Stimulated activated CD8-positive, alpha-beta memory T cell treated with anti-CD3 and anti-CD28 coated beads, Interleukin-15, amount 100 ng/mL, for 1 hour (primary cell): Measurements from ENCODE around the gene PDE4B.

Experiments used
- DNase-seq: peaks from one replicate; pipeline ENCODE4 v3.0.0-alpha.2; 2020; ENCODE audit warnings: low read depth

Gene PDE4B

DNA sequence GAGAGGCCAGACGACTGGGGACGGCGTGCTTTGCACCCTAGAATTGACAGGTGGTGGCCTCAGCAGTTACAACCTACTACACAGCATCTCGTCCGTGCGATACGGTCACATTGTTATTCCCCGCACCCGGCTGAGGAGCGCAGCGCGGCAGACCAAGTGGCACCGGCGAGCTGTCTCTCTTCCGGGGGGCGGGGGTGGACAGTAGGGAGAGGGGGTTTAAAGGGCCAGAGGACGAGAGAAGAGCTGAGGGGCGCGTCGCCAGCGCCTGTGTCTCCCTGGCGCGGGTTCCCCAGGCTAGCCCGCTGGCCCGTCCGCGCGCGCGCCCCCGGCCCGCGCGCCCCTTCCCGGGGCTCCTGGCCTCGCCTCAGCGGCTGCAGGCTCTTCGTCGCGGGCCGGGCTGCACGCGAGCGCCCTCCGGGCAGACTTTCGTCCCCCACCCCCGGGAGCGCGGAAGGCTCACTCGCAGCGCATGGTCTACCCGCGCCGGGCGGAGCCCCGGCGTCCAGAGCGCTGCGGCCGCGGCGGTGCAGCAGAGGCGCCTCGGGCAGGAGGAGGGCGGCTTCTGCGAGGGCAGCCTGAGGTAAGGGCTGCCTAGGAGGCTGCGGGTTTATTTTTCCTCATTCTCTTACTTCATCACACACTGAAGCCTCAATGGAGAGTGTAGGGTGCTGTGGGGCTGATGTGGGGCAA lies at the start of gene PDE4B:
Gene PDE4B, plus strand, starts transcription at position 227 of the 690 bp plus-strand sequence.
- no peak for DNase-seq

DNA sequence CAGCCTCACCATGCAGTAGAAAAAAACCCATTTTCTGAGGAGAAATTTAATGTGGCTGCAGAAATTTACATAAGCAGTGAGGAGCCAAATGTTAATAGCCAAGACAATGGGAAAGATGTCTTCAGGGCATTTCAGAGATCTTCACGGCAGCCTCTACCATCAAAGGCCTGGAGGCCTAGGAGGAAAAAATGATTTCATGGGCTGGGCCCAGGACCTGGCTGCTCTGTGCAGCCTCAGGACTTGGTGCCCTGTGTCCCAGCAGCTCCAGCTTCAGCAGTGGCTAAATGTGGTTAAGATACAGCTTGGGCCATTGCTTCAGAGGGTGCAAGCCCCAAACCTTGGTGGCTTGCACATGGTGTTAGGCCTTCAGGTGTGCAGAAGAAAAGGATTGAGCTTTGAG lies 48.0 kb upstream of the PDE4B start:
- DNase-seq: no peak

DNA sequence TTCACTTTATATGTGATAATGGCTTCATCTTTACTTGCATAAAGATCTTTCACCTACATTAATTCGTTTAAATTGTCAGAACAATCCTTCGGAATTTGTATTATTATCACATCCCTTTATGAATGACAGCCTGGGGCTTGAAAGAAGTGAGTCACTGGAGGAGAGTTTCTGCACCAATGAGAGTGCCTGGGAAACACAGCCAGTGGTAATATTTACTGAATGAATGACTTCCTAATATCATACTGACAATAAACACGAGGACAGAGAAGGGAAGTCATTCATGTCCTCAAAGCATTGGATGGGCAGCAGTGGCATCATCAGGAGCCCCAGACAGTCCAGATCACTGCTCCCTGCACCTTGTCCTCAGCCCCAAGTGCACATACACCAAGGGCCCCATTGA lies 40.7 kb upstream of the PDE4B start:
- DNase-seq: no peak

DNA sequence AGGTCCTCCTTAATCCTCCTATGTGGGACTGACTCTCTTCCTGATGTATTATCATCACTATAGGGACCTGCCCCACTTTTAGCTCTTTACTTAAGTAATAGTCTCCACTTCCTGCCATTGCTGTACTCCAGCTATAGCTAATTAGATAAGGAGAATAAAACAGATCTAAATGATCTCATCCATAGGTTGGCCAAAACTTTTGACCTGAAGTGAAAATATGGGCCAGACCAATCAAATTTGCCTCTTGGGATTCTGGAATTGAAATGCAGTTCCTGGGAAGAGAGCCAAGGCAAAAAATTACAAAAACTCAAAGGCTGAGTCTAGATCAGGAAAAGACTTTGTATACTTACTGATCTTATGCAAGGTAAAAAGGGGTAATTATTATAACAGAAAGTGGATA lies 36.1 kb upstream of the PDE4B start:
- no peak for DNase-seq

DNA sequence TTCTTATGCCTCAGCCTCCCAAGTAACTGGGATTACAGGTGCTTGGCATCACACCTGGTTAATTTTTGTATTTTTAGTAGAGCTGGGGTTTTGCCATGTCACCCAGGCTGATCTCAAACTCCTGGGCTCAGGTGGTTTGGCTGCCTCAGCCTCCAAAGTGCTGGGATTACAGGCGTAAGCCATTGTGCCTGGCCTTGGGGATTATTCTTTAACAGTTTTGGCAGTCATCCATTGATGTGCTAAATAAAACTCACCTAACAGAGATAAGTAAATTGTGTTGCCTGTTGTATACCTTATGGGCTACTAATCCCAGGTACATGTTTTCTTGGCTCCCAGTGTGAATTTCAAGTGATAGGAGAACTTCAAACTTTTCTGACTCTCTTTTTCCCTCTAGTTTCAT lies 35.2 kb upstream of the PDE4B start:
- DNase-seq: no peak

- no peak for DNase-seq
These were observed 34.6 kb upstream of the PDE4B start for GRCh38 chr1:65758128-65758527.

DNA sequence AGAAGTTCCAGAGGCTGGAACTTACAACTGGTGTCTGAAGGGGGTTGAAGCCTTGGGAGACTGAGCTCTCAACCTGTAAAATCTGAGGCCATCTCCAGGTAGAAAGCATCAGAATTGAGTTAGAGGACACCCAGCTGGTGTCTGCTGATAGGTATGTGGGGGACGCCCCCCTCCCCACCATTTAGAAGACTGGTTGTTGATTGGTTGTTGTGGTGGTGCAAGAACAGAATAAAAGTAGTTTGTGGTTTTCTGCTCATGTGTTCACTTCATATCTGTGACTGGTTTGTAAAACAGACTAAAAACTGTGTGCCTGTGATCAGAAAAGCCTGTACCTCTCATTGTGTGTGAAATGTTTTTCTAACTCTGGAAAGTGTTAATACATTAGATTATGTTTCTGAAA lies 33.2 kb upstream of the PDE4B start:
- no peak for DNase-seq

- no peak for DNase-seq
These were observed 30.4 kb upstream of the PDE4B start for GRCh38 chr1:65762081-65762862.

- no peak for DNase-seq
These were observed 28.6 kb upstream of the PDE4B start for GRCh38 chr1:65764052-65764451.

DNA sequence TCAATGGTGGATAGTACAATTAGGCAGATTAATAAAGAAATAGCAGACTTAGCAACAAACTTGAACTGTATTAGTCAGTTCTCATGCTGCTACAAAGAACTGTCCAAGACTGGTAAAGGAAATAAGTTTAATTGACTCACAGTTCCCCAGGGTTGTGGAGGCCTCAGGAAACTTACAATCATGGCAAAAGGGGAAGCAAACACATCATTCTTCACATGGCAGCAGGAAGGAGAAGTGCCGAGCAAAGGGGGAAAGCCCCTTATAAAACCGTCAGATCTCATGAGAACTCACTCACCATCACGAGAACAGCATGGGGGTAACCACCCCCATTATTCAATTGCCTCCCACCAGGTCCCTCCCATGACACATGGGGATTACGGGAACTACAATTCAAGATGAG lies 27.1 kb upstream of the PDE4B start:
- no peak for DNase-seq

GRCh38 chr1:65769636-65770035 lies 23.1 kb upstream of the PDE4B start:
- no peak for DNase-seq

DNA sequence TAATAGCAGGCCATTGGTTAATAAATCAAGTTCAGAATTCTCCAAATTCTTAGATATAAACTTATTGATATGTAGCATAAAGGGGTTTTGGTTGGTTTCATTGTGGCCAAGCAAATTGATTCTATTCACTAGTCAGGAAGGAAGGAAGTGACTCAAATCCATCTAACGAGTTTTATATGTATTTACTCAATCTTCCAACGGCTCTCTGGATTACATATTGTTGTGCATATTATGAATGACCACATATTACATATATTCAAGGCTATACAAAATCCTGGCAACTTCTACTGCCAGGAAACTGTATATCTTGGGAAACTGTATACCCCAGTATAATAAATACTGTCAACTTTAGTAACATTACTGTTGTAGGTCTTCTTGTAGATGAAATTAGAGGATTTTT lies 20.1 kb upstream of the PDE4B start:
- DNase-seq: no peak

- no peak for DNase-seq
These were observed 19.1 kb upstream of the PDE4B start for GRCh38 chr1:65773391-65774123.

GRCh38 chr1:65788762-65789161 lies 3.9 kb upstream of the PDE4B start:
- no peak for DNase-seq

DNA sequence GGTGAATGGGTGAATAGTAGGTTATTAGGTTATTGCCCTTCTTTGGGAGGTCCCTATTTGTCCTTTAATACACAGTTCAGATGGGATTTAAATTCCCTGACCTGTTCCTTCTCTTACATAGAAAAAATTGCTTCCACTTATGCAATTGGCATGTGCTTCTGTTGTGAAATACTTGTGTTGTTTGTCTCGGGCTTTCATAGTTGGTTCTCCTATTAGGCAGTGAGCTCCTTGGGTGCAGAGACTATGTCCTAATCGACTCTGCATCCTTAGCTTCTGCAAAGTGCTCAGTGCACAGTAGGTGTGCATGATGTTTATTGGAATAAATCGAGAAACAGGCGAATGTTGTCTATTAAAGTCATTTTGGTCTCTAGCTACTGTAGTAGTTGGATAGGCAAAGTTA lies 1.3 kb upstream of the PDE4B start:
- no peak for DNase-seq

DNA sequence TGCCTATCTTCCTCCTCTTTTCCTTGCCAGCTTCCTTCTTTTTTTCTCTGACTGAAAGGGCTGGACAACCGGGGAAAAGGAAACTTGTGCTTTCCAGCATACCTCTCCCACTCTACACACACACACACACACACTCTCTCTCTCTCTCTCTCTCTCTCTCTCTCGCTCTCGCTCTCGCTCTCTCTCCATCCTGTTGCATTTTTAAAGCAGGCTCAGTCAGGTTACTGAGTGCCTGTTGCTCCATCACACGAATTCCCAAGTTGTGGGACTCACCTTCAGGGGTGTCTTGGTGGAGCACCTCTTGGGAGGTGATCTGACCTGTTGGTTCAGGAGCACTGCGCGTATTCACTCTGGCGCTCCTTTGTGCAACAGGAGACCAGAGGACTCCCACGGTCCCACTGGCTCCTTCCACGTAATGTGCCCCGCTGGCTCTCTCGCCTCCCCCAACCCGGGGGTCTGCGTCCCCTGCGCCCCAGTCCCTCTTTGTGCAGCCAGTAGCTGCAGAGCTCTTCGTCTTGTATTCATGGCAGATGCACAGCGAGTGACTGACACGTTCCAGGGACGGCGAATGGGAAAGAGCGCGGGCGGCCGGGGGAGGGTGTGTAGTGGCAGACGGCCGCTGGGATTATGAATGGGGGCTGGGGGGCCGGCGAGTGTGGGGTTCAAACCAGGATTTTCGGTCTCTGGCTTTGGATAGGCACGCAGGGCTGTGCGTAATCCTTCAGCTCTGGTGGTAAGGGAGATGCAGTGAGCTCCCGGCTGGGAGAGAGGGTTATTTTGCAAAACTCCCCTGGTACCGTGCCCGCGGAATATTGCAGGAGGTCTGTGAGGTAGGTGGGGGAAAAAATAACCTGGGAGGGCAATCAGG lies 660 bp upstream of the PDE4B start:
- no peak for DNase-seq

DNA sequence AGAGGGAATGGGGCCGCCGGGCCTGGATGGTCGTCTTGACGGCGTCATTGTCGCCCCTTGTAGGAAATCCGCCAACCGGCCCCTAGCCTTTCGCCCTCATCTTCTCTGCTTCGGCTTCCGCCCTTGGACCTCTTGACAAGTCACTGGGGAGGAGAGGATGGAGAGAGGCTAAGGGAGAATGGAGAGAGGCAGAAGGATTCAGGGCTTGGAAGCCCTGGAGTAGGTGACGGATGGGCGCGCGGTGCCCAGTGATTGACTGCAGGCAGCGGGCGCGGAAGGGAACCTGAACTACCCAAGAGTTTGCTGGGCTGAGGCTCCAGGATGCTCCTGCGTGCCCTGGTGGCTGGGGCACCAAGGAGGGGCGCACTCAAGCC lies 651 bp downstream of the PDE4B start:
- no peak for DNase-seq

DNA sequence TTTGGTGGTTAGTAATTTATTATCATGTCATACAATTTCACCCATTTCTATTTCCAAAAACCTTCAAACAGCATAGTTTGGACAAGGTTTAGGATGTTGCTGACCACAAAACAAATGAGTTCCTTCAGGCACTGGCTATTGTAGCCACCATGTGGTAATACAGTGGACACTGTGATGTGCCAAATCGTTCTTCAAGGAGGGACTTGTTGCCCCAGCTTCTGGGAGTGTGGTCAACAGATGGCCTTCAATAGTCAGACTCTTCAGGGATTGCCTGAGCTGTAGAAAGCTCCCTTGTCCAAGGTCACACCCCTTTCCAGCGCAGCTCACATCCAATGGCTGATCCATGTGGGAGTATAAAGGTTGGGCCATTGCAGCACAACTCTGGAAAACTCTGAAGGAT lies 2.6 kb downstream of the PDE4B start:
- no peak for DNase-seq

GRCh38 chr1:65799601-65800000 lies 6.9 kb downstream of the PDE4B start:
- DNase-seq: no peak

GRCh38 chr1:65804584-65804983 lies 11.9 kb downstream of the PDE4B start:
- DNase-seq: no peak

GRCh38 chr1:65812065-65812464 lies 19.4 kb downstream of the PDE4B start:
- no peak for DNase-seq

- DNase-seq: no peak
These were observed 21.3 kb downstream of the PDE4B start for GRCh38 chr1:65813956-65814355.
